Endometrial microvascular endothelial cells (primary cell): ENCODE data around the gene COL17A1. TPM values are rescaled to one million over a fixed set of nuclear protein-coding genes. Genes with fewer than 3 reads are reported as not detected.

Experiments
- in situ Hi-C: cut with HindIII; loops from 2 replicates; pipeline ENCODE4 v1.10.0; 2017; ENCODE audit warnings: low sequenced_read_pairs, low pct_unique_long_range_greater_than_20kb; ENCODE audit errors: inconsistent ontology term
- total RNA-seq: library from RNA; depleted of rRNA; stranded (reverse); fragments of >200 nt; gene quantifications from one replicate; pipeline ENCODE4 v1.2.3, GENCODE V29; 2015; ENCODE audit errors: inconsistent ontology term

COL17A1 gene
- total RNA-seq, 1 donor from 2014 or later, result 5.7 TPM

DNA sequence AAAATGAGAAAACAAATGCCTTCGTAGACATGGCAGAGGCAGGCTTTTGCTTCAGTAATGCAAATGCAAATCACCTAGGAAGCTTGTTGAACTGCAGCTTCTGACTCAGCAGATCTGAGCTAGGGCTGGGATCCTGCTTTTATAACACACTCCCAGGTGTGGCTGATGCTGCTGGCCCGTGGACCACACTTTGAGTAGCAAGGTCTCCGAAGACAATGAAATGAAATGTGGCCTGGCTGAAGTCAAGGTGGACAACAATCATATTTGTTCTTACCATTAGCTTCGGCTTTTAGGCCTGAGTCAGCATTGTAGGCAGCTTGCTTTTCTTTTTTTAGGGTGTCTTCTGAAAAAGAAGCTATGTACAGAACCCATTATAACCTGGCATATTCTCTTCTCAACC, 26.3 kb downstream of the COL17A1 start:
- in situ Hi-C loops, result no loop called here

GRCh38 chr10:104057717-104058116, 28.0 kb downstream of the COL17A1 start:
- in situ Hi-C loops, result no loop called here

GRCh38 chr10:104056619-104057273, 28.9 kb downstream of the COL17A1 start:
- in situ Hi-C loops, result no loop called here

DNA sequence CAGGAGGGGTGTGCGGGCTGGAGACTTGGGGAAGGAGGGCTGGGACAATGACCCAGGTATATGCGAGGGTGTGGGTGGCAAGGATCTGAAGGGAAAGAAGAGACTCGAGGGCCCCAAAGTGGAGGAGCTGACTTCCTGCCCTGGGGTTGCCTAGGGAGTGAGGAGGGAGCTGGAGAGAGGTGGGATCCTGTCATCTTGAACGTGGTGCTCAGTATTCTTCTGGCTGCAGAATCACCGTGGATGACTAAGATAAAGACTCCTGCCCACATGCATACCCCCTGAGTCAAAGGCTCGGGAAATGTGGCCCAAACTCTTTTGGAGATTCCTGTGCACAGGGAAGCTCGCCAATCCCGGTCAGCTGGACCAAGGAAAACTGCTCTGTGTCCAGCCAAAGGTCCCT, 31.2 kb downstream of the COL17A1 start:
- in situ Hi-C loops, result no loop called here

GRCh38 chr10:104053201-104053600, 32.5 kb downstream of the COL17A1 start:
- in situ Hi-C loops, result no loop called here

DNA sequence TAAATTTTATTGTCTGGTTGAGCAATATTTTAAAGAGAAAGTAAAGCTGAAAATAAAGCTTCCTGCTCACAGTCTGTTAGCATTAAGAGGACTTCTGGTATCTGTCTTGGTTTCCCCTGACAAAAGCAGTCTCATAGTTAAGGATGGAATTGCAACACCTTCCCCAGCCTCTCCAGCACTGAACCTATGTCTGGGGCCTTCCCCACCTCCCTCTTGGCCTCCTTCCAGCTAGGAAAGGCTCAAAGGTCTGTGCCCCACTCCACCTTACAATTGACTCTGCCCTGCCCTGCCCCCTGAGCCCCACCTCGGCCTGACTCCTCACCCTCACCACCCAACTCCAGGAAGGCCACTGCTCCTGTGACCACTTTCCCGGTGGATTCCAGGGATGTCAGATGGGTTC, 33.2 kb downstream of the COL17A1 start:
- in situ Hi-C loops, result no loop called here

GRCh38 chr10:104049504-104050250, 36.0 kb downstream of the COL17A1 start:
- in situ Hi-C loops, result no loop called here

DNA sequence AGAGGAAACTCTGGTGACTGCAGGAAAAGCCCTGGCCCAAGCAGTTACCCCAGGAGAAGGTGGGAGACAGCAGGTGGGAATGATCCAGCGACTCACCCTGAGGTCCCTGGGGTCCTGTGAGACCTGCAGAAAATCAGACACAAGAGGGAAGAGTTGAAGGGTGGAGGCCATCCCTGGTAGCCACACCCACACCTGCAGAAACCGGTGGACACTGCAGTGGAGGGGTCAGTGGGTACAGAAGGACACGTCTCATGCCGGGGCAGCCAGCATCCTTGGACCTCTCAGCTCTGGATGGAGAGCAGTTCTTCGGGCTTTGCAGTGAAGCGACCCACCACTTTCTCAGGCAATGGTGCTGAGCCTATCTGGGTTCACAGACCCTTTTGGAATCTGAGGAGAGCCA, 39.0 kb downstream of the COL17A1 start:
- in situ Hi-C loops, result no loop called here

- in situ Hi-C loops, result no loop called here
Observed at GRCh38 chr10:104045151-104046089, 40.3 kb downstream of the COL17A1 start.

GRCh38 chr10:104043854-104044253, 41.8 kb downstream of the COL17A1 start:
- in situ Hi-C loops, result no loop called here

DNA sequence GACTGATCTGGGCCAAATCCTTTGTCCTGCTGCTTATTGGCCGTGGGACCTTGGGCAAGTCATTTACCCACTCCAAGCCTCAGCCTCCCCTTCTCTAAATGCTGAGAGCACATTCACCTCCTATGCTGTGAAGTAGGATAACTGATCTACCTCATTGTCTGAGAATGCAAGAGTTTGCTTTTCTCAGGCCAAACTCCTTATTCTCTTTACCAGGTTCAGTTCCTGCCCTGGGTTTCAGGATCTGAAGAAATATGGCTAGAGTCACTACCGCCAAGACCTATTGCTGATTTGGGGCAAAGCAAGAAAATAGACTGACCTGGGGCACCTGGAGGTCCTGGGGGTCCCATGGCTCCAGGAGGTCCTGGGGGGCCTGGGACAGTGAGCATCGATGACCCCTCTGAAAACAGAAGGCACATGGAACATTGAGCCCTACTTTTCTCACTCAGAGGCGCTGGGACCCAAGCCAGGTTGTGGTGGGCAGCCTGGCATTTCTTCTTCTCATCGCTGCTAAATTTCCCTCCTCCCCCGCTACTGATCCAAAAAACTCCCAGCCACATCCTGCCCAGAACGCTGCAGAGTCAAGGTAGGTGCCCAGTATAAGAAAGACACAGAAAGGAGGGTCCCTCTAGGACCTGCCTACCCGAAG, 42.4 kb downstream of the COL17A1 start:
- in situ Hi-C loops, result no loop called here

- in situ Hi-C loops, result no loop called here
Observed at GRCh38 chr10:104041891-104042535, 43.7 kb downstream of the COL17A1 start.

DNA sequence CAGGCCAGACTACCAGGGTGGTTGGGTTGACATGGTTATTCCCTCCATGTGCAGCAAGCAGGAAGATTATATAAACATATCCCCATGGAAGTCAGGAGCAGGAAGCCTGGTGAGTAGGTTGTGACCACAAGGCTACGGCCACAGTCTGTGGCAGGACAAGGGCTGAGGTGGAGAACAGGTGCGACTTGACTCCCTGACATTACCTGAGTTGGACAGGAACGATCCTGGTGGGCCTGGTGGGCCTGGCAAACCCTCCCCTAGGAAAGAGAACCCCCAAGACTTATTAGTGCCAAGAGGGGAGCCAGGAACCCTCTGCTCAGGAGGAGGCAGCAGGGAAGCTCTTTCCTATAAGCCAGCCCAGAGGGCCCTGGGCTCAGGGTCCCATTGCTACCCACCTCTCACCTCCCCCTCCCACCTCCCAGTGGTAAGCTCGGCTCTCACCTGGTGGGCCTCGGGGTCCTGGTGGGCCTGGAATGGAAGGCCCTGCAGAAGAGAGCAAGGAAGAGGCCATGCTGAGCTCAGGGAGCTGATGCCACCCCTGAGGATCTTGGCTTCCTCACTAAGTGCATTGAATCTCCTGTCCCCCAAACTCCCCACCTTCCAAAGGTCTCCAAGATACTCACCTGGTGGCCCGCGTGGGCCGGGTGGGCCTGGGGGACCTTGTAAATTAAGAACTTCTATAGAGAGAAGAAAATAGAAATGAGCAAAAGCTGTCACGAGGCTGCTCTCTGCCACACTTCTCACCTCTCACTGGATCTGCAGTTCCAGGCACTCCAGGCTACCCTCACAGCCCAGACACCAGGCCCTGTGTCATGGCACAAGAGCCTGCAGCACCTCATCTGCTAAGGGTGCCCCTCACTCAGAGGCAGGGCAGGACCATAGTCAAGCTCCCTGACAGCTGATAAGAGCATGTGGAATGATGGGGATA, 44.6 kb downstream of the COL17A1 start:
- in situ Hi-C loops, result no loop called here

DNA sequence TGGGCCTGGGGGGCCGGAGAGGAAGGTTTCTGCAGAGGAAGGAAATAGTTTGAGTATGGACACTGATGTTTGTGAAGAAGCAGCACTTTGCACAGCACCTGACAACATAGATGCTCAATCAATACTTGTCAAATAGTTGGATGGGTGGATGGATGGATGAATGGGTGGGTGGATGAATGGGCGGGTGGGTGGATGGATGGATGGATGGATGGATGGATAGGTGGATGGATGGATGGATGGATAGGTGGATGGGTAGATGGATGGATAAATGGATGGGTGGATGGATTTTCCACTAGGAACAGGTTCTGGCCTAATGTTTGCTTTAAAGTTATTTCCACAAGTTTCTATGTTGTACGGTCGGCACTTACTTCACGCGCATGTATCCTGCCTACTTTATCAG, 45.3 kb downstream of the COL17A1 start:
- in situ Hi-C loops, result no loop called here

GRCh38 chr10:104038958-104039752, 46.5 kb downstream of the COL17A1 start:
- in situ Hi-C loops, result no loop called here

GRCh38 chr10:104038537-104038936, 47.1 kb downstream of the COL17A1 start:
- in situ Hi-C loops, result no loop called here
